Stimulated activated CD8-positive, alpha-beta memory T cell treated with anti-CD3 and anti-CD28 coated beads, Interleukin-4, amount 100 ng/mL, for 48 hours (primary cell): ENCODE measurements around the gene PAK4.
"Not testable (repeated sequence)": the region's sequence is repeated elsewhere in the genome, so short reads cannot be mapped to it uniquely, and the experiment has no call there.

Experiments
- DNase-seq: peaks from one replicate; pipeline ENCODE4 v3.0.0-alpha.2; 2020

Gene PAK4

GRCh38 chr19:39125554-39126311, at the start of gene PAK4:
TSS of gene PAK4 (plus strand) at chr19:39125786. CDS start at chr19:39169554, 43,768 bp downstream.
- DNase-seq, result peak; percentile 99

- DNase-seq, result no peak
These were observed 48.3 kb upstream of the PAK4 start for GRCh38 chr19:39077323-39077722.

GRCh38 chr19:39078436-39079200, 47.0 kb upstream of the PAK4 start:
- DNase-seq, result no peak

- no peak for DNase-seq
These were observed 45.2 kb upstream of the PAK4 start for GRCh38 chr19:39080431-39080830.

- DNase-seq, result no peak
These were observed 43.4 kb upstream of the PAK4 start for GRCh38 chr19:39082167-39082566.

GRCh38 chr19:39082745-39083598, 42.6 kb upstream of the PAK4 start:
- no peak for DNase-seq

- no peak for DNase-seq
These were observed 42.0 kb upstream of the PAK4 start for GRCh38 chr19:39083599-39083982.

GRCh38 chr19:39083983-39084731, 41.4 kb upstream of the PAK4 start, which contains the start of gene ACP7:
TSS of gene ACP7 (plus strand) at chr19:39084368. CDS start at chr19:39085270, 902 bp downstream.
- peak; percentile 34 for DNase-seq

- no peak for DNase-seq
These were observed 40.9 kb upstream of the PAK4 start for GRCh38 chr19:39084732-39085080.

GRCh38 chr19:39085392-39085791, 40.2 kb upstream of the PAK4 start:
- no peak for DNase-seq

GRCh38 chr19:39086386-39086785, 39.2 kb upstream of the PAK4 start:
- no peak for DNase-seq

GRCh38 chr19:39087907-39088686, 37.5 kb upstream of the PAK4 start:
- DNase-seq, result no peak

GRCh38 chr19:39090016-39090415, 35.6 kb upstream of the PAK4 start:
- not testable (repeated sequence) for DNase-seq

GRCh38 chr19:39090881-39091280, 34.7 kb upstream of the PAK4 start:
- DNase-seq, result no peak

- DNase-seq, result not testable (repeated sequence)
These were observed 29.6 kb upstream of the PAK4 start for GRCh38 chr19:39095799-39096540.

- DNase-seq, result no peak
These were observed 28.3 kb upstream of the PAK4 start for GRCh38 chr19:39097299-39097698.

- DNase-seq, result no peak
These were observed 27.9 kb upstream of the PAK4 start for GRCh38 chr19:39097721-39098120.

GRCh38 chr19:39098365-39099269, 27.0 kb upstream of the PAK4 start:
- DNase-seq, result no peak

GRCh38 chr19:39099341-39099740, 26.2 kb upstream of the PAK4 start:
- no peak for DNase-seq
